Measurements from ENCODE around the gene STT3A. TPM values are rescaled to one million over a fixed set of nuclear protein-coding genes. Genes with fewer than 3 reads are reported as not detected.

Gene STT3A
- total RNA-seq, 2 donors from 2014 or later, result 133 to 146 TPM

GRCh38 chr11:125609545-125609944 lies 16.9 kb downstream of the STT3A start:
- H3K4me3 Mint-ChIP-seq, result no peak overlapping the region
- peaks cover 3% of the 10 kb centered on the region for H3K4me1 Mint-ChIP-seq
- no peak for ATAC-seq (replicated peaks)
- H3K27ac Mint-ChIP-seq, result peak overlapping the region; percentile 4
- no peaks in the 10 kb centered on the region for H3K9me3 Mint-ChIP-seq
- no peaks in the 10 kb centered on the region for H3K27me3 Mint-ChIP-seq
- H3K36me3 Mint-ChIP-seq (ENCODE audit: low read depth), result peaks cover 100% of the 10 kb centered on the region

- H3K27ac Mint-ChIP-seq, result no peak overlapping the region
- no peaks in the 10 kb centered on the region for H3K9me3 Mint-ChIP-seq
- no peak for ATAC-seq (replicated peaks)
- H3K4me3 Mint-ChIP-seq, result no peak overlapping the region
- H3K36me3 Mint-ChIP-seq (ENCODE audit: low read depth), result peaks cover 95% of the 10 kb centered on the region
- no peaks in the 10 kb centered on the region for H3K27me3 Mint-ChIP-seq
- no peaks in the 10 kb centered on the region for H3K4me1 Mint-ChIP-seq
Measured at GRCh38 chr11:125618383-125618782, 25.7 kb downstream of the STT3A start.

GRCh38 chr11:125621995-125622394 lies 29.3 kb downstream of the STT3A start:
- no peaks in the 10 kb centered on the region for H3K9me3 Mint-ChIP-seq
- ATAC-seq (replicated peaks), result no peak
- peak overlapping the region; percentile 20 for H3K27ac Mint-ChIP-seq
- H3K4me3 Mint-ChIP-seq, result no peak overlapping the region
- peaks cover 82% of the 10 kb centered on the region for H3K36me3 Mint-ChIP-seq (ENCODE audit: low read depth)
- H3K4me1 Mint-ChIP-seq, result peaks cover 6% of the 10 kb centered on the region
- no peaks in the 10 kb centered on the region for H3K27me3 Mint-ChIP-seq

- Mint-ChIP-seq H3K4me3 (no peak overlapping the region), H3K4me1 (peaks cover 14% of the 10 kb centered on the region), H3K36me3 (ENCODE audit: low read depth) (peaks cover 82% of the 10 kb centered on the region)
Measured at GRCh38 chr11:125623064-125623463, 30.4 kb downstream of the STT3A start.

GRCh38 chr11:125624756-125625213 lies 32.1 kb downstream of the STT3A start, which contains the start of gene CHEK1:
Gene CHEK1, plus strand, starts transcription at chr11:125625163. Its CDS starts 1,606 bp downstream, at chr11:125626769.
- Mint-ChIP-seq H3K36me3 (ENCODE audit: low read depth) (peaks cover 80% of the 10 kb centered on the region), H3K27ac (peak within 1 kb of the TSS; percentile 96), H3K4me3 (peak within 1 kb of the TSS; percentile 91), H3K9me3 (no peaks in the 10 kb centered on the region), H3K4me1 (peaks cover 14% of the 10 kb centered on the region), H3K27me3 (no peaks in the 10 kb centered on the region)
- ATAC-seq (replicated peaks), result no peak

More at GRCh38 chr11:125623064-125623463, 30.4 kb downstream of the STT3A start:
- Mint-ChIP-seq H3K27ac (peak overlapping the region; percentile 22), H3K27me3 (no peaks in the 10 kb centered on the region), H3K9me3 (no peaks in the 10 kb centered on the region)
- ATAC-seq (replicated peaks), result no peak

GRCh38 chr11:125625225-125625629 lies 32.6 kb downstream of the STT3A start:
- H3K36me3 Mint-ChIP-seq (ENCODE audit: low read depth), result peaks cover 80% of the 10 kb centered on the region
- no peaks in the 10 kb centered on the region for H3K27me3 Mint-ChIP-seq
- peak overlapping the region; percentile 91 for H3K4me3 Mint-ChIP-seq
- ATAC-seq (replicated peaks), result no peak
- peak overlapping the region; percentile 96 for H3K27ac Mint-ChIP-seq
- no peaks in the 10 kb centered on the region for H3K9me3 Mint-ChIP-seq
- H3K4me1 Mint-ChIP-seq, result peaks cover 14% of the 10 kb centered on the region

- ATAC-seq (replicated peaks), result peak; percentile 93
- no peaks in the 10 kb centered on the region for H3K9me3 Mint-ChIP-seq
Measured at GRCh38 chr11:125625630-125626287, 33.1 kb downstream of the STT3A start.

GRCh38 chr11:125626288-125626950 lies 33.8 kb downstream of the STT3A start:
- Mint-ChIP-seq H3K27ac (peak overlapping the region; percentile 96), H3K36me3 (ENCODE audit: low read depth) (peaks cover 79% of the 10 kb centered on the region), H3K27me3 (no peaks in the 10 kb centered on the region), H3K9me3 (no peaks in the 10 kb centered on the region), H3K4me3 (peak overlapping the region; percentile 91), H3K4me1 (peaks cover 14% of the 10 kb centered on the region)
- no peak for ATAC-seq (replicated peaks)

More at GRCh38 chr11:125625630-125626287, 33.1 kb downstream of the STT3A start:
- Mint-ChIP-seq H3K27me3 (no peaks in the 10 kb centered on the region), H3K36me3 (ENCODE audit: low read depth) (peaks cover 79% of the 10 kb centered on the region), H3K4me3 (peak overlapping the region; percentile 91), H3K4me1 (peaks cover 14% of the 10 kb centered on the region), H3K27ac (peak overlapping the region; percentile 96)

- Mint-ChIP-seq H3K4me1 (peaks cover 14% of the 10 kb centered on the region), H3K27ac (peak overlapping the region; percentile 96), H3K36me3 (ENCODE audit: low read depth) (peaks cover 77% of the 10 kb centered on the region), H3K4me3 (peak overlapping the region; percentile 91), H3K9me3 (no peaks in the 10 kb centered on the region), H3K27me3 (no peaks in the 10 kb centered on the region)
- ATAC-seq (replicated peaks), result no peak
Measured at GRCh38 chr11:125627236-125627910, 34.7 kb downstream of the STT3A start.

- Mint-ChIP-seq H3K4me1 (peaks cover 6% of the 10 kb centered on the region), H3K36me3 (ENCODE audit: low read depth) (peaks cover 89% of the 10 kb centered on the region), H3K9me3 (no peaks in the 10 kb centered on the region), H3K4me3 (no peak overlapping the region), H3K27me3 (no peaks in the 10 kb centered on the region), H3K27ac (no peak overlapping the region)
- ATAC-seq (replicated peaks), result no peak
Measured at GRCh38 chr11:125637840-125638239, 45.2 kb downstream of the STT3A start.

GRCh38 chr11:125638315-125638714 lies 45.7 kb downstream of the STT3A start:
- Mint-ChIP-seq H3K9me3 (no peaks in the 10 kb centered on the region), H3K4me3 (no peak overlapping the region), H3K27me3 (no peaks in the 10 kb centered on the region), H3K4me1 (peaks cover 6% of the 10 kb centered on the region), H3K27ac (no peak overlapping the region), H3K36me3 (ENCODE audit: low read depth) (peaks cover 85% of the 10 kb centered on the region)
- ATAC-seq (replicated peaks), result no peak

- Mint-ChIP-seq H3K4me3 (no peak overlapping the region), H3K9me3 (no peaks in the 10 kb centered on the region), H3K4me1 (peaks cover 7% of the 10 kb centered on the region), H3K27ac (no peak overlapping the region), H3K27me3 (no peaks in the 10 kb centered on the region), H3K36me3 (ENCODE audit: low read depth) (peaks cover 89% of the 10 kb centered on the region)
- ATAC-seq (replicated peaks), result no peak
Measured at GRCh38 chr11:125645871-125646270, 53.2 kb downstream of the STT3A start.

- peaks cover 7% of the 10 kb centered on the region for H3K4me1 Mint-ChIP-seq
- no peaks in the 10 kb centered on the region for H3K9me3 Mint-ChIP-seq
- no peak overlapping the region for H3K4me3 Mint-ChIP-seq
- no peak for ATAC-seq (replicated peaks)
- H3K27me3 Mint-ChIP-seq, result no peaks in the 10 kb centered on the region
- peaks cover 89% of the 10 kb centered on the region for H3K36me3 Mint-ChIP-seq (ENCODE audit: low read depth)
- H3K27ac Mint-ChIP-seq, result peak overlapping the region; percentile 32
Measured at GRCh38 chr11:125649465-125650166, 57.0 kb downstream of the STT3A start.

- Mint-ChIP-seq H3K27me3 (no peaks in the 10 kb centered on the region), H3K9me3 (peaks cover 12% of the 10 kb centered on the region), H3K4me1 (peaks cover 17% of the 10 kb centered on the region), H3K4me3 (no peak overlapping the region), H3K36me3 (ENCODE audit: low read depth) (peaks cover 81% of the 10 kb centered on the region), H3K27ac (no peak overlapping the region)
- peak; percentile 85 for ATAC-seq (replicated peaks)
Measured at GRCh38 chr11:125662689-125663088, 70.0 kb downstream of the STT3A start.

Data from activated T-helper 17 cell treated with anti-CD3 and anti-CD28 coated beads, Interleukin-2, amount 50 U/mL, for 72 hours (primary cell).